A549 (cell line): ENCODE measurements around the gene MLLT1. TPM values are rescaled to one million over a fixed set of nuclear protein-coding genes. Genes with fewer than 3 reads are reported as not detected.

Experiments used
- ATAC-seq, 2 experiments: fragments of 200-7000 bp in 1 of 2; fragments of >200 bp in 1 of 2; cut with Nextera tagmentation in 1 of 2; cut with Tn5 transposase in 1 of 2; 3 replicates each; pipeline versions ENCODE4 v1.8.0 to v1.9.1; 2018 to 2020; ENCODE audit warnings: mild to moderate bottlenecking in 1 of 2, moderate library complexity in 1 of 2
- CTCF ChIA-PET: fragments of 300-600 bp; sonication (Branson Sonifier 250); formaldehyde crosslinking; extraction: SDS; loops from one replicate; lab custom pipeline; 2021; ENCODE audit warnings: antibody characterized with exemption, inconsistent platforms; lab: Yijun Ruan, JAX
- POLR2A ChIA-PET: fragments of 350-600 bp; formaldehyde crosslinking; extraction: SDS; loops from one replicate; lab custom pipeline; 2021; ENCODE audit warnings: antibody characterized with exemption, inconsistent platforms; lab: Yijun Ruan, JAX
- DNase-seq, 2 experiments: peaks; one replicate each; pipeline versions ENCODE4 v3.0.0 to v3.0.0-alpha.2; 2011 to 2016; ENCODE audit warnings: low read depth in 1 of 2, low spot score in 1 of 2
- FAIRE-seq: peaks from 2 replicates; lab custom pipeline; 2011; peaks lifted over from hg19 to GRCh38; lab: Jason Lieb, UNC
- H3K27ac ChIP-seq, 2 experiments: fragments of >200 bp; sonication (Bioruptor Twin); formaldehyde crosslinking; 3 replicates each; pipeline ENCODE4 v1.5.1; 2016 to 2017
- H3K4me1 ChIP-seq: fragments of >200 bp; sonication (Bioruptor Twin); formaldehyde crosslinking; 3 replicates; pipeline ENCODE4 v1.6.1; 2016
- H3K4me2 ChIP-seq: fragments of >200 bp; sonication (Bioruptor Twin); formaldehyde crosslinking; 3 replicates; pipeline ENCODE4 v1.6.1; 2016
- H3K4me3 ChIP-seq: fragments of >200 bp; sonication (Bioruptor Twin); formaldehyde crosslinking; 3 replicates; pipeline ENCODE4 v1.5.1; 2016
- H3K9me3 ChIP-seq: fragments of >200 bp; sonication (Bioruptor Twin); formaldehyde crosslinking; 3 replicates; pipeline ENCODE4 v1.6.1; 2016
- BHLHE40 ChIP-seq: IDR thresholded peaks from 2 replicates; pipeline ENCODE4 v1.6.1; 2012; ENCODE audit warnings: low read depth, low read length, inconsistent platforms
- CBX2 ChIP-seq: fragments of 200-600 bp; sonication (generic); IDR thresholded peaks from 2 replicates; pipeline ENCODE4 v1.6.1; 2016; ENCODE audit warnings: low read depth, mild to moderate bottlenecking, borderline replicate concordance
- CEBPB ChIP-seq, 2 experiments: fragments of >200 bp in 1 of 2; sonication (Bioruptor Twin) in 1 of 2; formaldehyde crosslinking in 1 of 2; IDR thresholded peaks; 2 replicates each; pipeline ENCODE4 v1.6.1; 2012 to 2016
- CHD4 ChIP-seq: fragments of 200-600 bp; sonication (generic); IDR thresholded peaks from 2 replicates; pipeline ENCODE4 v1.6.1; 2016; ENCODE audit warnings: antibody characterized with exemption, mild to moderate bottlenecking, borderline replicate concordance
- ESRRA ChIP-seq: fragments of 150-350 bp; IDR thresholded peaks from 2 replicates; pipeline ENCODE4 v1.6.1; 2014; ENCODE audit warnings: mild to moderate bottlenecking, low read length, borderline replicate concordance
- FOXS1 ChIP-seq: fragments of 250-450 bp; sonication (Bioruptor Pico); IDR thresholded peaks from 2 replicates; pipeline ENCODE4 v1.5.0; 2020; ENCODE audit warnings: mild to moderate bottlenecking, moderate library complexity
- HOXA7 ChIP-seq: fragments of 250-450 bp; sonication (Bioruptor Pico); IDR thresholded peaks from 2 replicates; pipeline ENCODE4 v1.5.0; 2020; ENCODE audit warnings: mild to moderate bottlenecking, moderate library complexity
- MAFK ChIP-seq: fragments of 450-650 bp; IDR thresholded peaks from 2 replicates; pipeline ENCODE4 v1.6.1; 2014; ENCODE audit not compliant: partially characterized antibody
- NPAS2 ChIP-seq: fragments of 250-450 bp; sonication (Bioruptor Pico); IDR thresholded peaks from 2 replicates; pipeline ENCODE4 v1.8.0; 2022; ENCODE audit warnings: mild to moderate bottlenecking, moderate library complexity, borderline replicate concordance
- NR3C1 ChIP-seq: fragments of >200 bp; sonication (Bioruptor Twin); formaldehyde crosslinking; IDR thresholded peaks from 3 replicates; pipeline ENCODE4 v1.6.1; 2017
- SMC3 ChIP-seq: fragments of >200 bp; sonication (Bioruptor Twin); formaldehyde crosslinking; IDR thresholded peaks from 3 replicates; pipeline ENCODE4 v1.6.1; 2018; ENCODE audit warnings: inconsistent platforms
- ZC3H11A ChIP-seq: fragments of 450-650 bp; IDR thresholded peaks from 2 replicates; pipeline ENCODE4 v1.6.1; 2014; ENCODE audit warnings: antibody characterized with exemption, mild to moderate bottlenecking
- WGBS: methylation state at CpG from one replicate; pipeline ENCODE4 v1.1.6; 2017; ENCODE audit errors: missing lambda C conversion rate; 5-methylcytosine and 5-hydroxymethylcytosine counted together
- polyA plus RNA-seq, 4 experiments: library from polyadenylated mRNA; depleted of rRNA in 3 of 4; stranded (reverse); fragments of >200 nt; fragmentation: RNase III in 1 of 4; extraction: RNeasy Plus Mini Kit Qiagen cat#74134 plus additional on column Dnase treatment in 1 of 4; gene quantifications; 2 replicates in 3 of 4; 3 replicates in 1 of 4; pipeline ENCODE4 v1.2.3, GENCODE V29; 2011 to 2017
- TF ChIP-seq, protein P1 (sequence below): IDR thresholded peaks from 2 replicates; pipeline ENCODE4 v1.6.1; 2012
- TF ChIP-seq, protein P2 (sequence below): IDR thresholded peaks from 2 replicates; pipeline ENCODE4 v1.6.1; 2012; ENCODE audit warnings: low read depth, borderline replicate concordance
- TF ChIP-seq, protein P3 (sequence below): fragments of >200 bp; sonication (Bioruptor Twin); formaldehyde crosslinking; IDR thresholded peaks from 2 replicates; pipeline ENCODE4 v1.6.1; 2016
- TF ChIP-seq, protein P4 (sequence below): fragments of 250-450 bp; sonication (Bioruptor Pico); IDR thresholded peaks from 2 replicates; pipeline ENCODE4 v1.5.0; 2021; ENCODE audit warnings: mild to moderate bottlenecking, moderate library complexity, borderline replicate concordance
- TF ChIP-seq, protein P5 (sequence below): fragments of 150-350 bp; IDR thresholded peaks from 2 replicates; pipeline ENCODE4 v1.6.1; 2014; ENCODE audit warnings: low read depth, mild to moderate bottlenecking, low read length
- TF ChIP-seq, protein P6 (sequence below): fragments of >200 bp; sonication (Bioruptor Twin); formaldehyde crosslinking; IDR thresholded peaks from 3 replicates; pipeline ENCODE4 v1.5.1; 2016

The MLLT1 gene
- polyA plus RNA-seq, 2 of the 4 experiments (the other 2 are of a cell fraction) = 7.4 to 17.5 TPM

DNA sequence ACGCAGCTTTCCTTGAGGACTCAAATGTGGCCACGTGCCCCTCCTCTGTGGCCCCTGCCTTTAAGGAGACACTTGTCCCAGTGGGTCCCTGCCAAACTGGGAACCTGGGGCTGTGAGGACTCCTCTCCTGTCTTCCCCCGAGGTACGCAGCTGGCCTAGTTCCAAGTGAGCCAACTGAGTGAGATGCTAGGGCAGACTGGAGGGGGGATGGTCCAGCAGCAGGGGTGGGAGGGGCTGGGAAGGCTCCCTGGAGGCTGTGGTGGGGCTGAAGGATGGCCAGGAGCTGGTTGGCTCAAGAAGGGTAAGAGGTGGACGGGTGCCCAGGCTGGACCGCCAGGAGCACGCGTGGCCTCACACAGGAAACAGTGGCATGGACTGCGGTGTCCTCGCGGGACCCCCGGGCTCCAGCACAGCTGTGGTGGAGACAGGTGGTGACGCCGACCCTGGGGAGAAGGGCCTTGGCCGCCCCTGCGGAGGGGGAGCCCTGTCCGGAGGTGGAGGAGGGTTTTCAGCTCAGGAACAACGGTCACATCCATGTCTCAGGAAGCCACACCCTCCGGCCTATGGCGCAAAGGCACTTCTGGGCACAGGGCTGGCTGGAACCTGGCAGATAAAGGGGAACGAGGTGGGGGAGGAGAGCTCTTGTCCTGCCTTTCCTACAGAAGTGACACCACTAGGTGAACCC, 45.8 kb downstream of the MLLT1 start:
- WGBS = 96% methylated on average over 13 of the region's 21 CpGs
- no peak for ATAC-seq
- POLR2A ChIA-PET = no interaction called here
- TF ChIP-seq ZC3H11A (no peak), BHLHE40 (no peak), NPAS2 (no peak), NR3C1 (no peak), HOXA7 (CRISPR knock-in tag) (no peak), SMC3 (no peak), ESRRA (no peak), CHD4 (no peak), CBX2 (no peak), CEBPB (IDR thresholded peaks at IDR 0.05) (no peak)
- TF ChIP-seq, protein P1, sequence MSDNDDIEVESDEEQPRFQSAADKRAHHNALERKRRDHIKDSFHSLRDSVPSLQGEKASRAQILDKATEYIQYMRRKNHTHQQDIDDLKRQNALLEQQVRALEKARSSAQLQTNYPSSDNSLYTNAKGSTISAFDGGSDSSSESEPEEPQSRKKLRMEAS = no peak
- TF ChIP-seq, protein P2, sequence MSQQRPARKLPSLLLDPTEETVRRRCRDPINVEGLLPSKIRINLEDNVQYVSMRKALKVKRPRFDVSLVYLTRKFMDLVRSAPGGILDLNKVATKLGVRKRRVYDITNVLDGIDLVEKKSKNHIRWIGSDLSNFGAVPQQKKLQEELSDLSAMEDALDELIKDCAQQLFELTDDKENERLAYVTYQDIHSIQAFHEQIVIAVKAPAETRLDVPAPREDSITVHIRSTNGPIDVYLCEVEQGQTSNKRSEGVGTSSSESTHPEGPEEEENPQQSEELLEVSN = no peak
- TF ChIP-seq, protein P3, sequence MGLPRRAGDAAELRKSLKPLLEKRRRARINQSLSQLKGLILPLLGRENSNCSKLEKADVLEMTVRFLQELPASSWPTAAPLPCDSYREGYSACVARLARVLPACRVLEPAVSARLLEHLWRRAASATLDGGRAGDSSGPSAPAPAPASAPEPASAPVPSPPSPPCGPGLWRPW = no peak
- TF ChIP-seq, protein P4, sequence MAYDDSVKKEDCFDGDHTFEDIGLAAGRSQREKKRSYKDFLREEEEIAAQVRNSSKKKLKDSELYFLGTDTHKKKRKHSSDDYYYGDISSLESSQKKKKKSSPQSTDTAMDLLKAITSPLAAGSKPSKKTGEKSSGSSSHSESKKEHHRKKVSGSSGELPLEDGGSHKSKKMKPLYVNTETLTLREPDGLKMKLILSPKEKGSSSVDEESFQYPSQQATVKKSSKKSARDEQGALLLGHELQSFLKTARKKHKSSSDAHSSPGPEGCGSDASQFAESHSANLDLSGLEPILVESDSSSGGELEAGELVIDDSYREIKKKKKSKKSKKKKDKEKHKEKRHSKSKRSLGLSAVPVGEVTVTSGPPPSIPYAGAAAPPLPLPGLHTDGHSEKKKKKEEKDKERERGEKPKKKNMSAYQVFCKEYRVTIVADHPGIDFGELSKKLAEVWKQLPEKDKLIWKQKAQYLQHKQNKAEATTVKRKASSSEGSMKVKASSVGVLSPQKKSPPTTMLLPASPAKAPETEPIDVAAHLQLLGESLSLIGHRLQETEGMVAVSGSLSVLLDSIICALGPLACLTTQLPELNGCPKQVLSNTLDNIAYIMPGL = no peak
- TF ChIP-seq, protein P5, sequence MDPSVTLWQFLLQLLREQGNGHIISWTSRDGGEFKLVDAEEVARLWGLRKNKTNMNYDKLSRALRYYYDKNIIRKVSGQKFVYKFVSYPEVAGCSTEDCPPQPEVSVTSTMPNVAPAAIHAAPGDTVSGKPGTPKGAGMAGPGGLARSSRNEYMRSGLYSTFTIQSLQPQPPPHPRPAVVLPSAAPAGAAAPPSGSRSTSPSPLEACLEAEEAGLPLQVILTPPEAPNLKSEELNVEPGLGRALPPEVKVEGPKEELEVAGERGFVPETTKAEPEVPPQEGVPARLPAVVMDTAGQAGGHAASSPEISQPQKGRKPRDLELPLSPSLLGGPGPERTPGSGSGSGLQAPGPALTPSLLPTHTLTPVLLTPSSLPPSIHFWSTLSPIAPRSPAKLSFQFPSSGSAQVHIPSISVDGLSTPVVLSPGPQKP = no peak
- TF ChIP-seq, all 56 proteins: peak for 0
- H3K9me3 ChIP-seq = no peaks in the 10 kb centered on the region
- DNase-seq (no peak), FAIRE-seq (no peak)
- no peak overlapping the region for H3K4me3 ChIP-seq
- CTCF ChIA-PET = interaction anchor here (1.1 kb wide), 1 partner anchor 15 kb away, joined by 5 read pairs; no protein-coding TSS in a partner anchor
- H3K27ac ChIP-seq = no peak overlapping the region
- no peaks in the 10 kb centered on the region for H3K4me1 ChIP-seq
- H3K4me2 ChIP-seq = no peak overlapping the region

DNA sequence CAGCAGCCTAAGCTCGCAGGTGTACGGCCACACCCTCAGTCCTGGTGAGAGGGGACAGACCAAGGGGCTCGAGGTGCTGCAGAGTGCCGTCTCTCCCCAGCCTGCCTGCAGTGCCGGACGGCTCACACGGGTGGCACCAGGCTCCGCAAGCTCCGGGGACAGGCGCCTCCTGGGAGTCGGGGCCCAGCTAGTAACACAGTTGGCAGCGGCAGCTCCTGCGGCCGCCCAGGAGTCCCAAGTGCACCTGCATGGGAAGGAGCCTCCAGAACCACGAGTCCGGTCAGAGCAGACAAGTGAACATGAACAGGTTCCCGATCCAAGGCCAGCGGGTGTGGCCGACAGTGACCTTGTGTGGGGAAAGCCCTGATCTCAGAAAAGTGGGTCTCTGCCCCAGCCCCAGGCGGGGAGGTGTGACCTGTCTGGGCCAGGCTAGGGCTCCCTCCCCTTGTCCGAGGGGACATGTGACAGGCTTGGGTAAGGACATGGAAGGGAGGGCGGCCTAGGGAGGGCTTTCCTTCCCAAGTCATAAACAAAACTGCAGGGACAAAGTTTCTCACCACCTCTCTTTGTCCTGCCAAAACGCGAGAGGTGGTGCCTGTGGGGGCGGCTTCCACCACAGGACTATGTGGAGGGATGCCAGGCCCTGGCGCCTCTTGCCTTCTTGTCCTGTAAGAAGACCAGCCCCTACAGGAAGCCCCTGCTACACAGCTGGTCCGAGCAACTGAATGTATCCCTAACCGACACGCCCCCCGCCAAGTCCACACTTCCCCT, 46.5 kb downstream of the MLLT1 start:
- 94% methylated on average over 14 of the region's 30 CpGs for WGBS
- POLR2A ChIA-PET = no interaction called here
- ATAC-seq = no peak
- Histone ChIP-seq H3K9me3 (no peaks in the 10 kb centered on the region), H3K4me2 (no peak overlapping the region), H3K4me3 (no peak overlapping the region), H3K27ac (no peak overlapping the region), H3K4me1 (no peaks in the 10 kb centered on the region)
- TF ChIP-seq NR3C1 = no peak
- no peak for TF ChIP-seq FOXS1 (CRISPR knock-in tag)
- no peak for TF ChIP-seq MAFK
- no peak for TF ChIP-seq HOXA7 (CRISPR knock-in tag)
- TF ChIP-seq, protein P6, sequence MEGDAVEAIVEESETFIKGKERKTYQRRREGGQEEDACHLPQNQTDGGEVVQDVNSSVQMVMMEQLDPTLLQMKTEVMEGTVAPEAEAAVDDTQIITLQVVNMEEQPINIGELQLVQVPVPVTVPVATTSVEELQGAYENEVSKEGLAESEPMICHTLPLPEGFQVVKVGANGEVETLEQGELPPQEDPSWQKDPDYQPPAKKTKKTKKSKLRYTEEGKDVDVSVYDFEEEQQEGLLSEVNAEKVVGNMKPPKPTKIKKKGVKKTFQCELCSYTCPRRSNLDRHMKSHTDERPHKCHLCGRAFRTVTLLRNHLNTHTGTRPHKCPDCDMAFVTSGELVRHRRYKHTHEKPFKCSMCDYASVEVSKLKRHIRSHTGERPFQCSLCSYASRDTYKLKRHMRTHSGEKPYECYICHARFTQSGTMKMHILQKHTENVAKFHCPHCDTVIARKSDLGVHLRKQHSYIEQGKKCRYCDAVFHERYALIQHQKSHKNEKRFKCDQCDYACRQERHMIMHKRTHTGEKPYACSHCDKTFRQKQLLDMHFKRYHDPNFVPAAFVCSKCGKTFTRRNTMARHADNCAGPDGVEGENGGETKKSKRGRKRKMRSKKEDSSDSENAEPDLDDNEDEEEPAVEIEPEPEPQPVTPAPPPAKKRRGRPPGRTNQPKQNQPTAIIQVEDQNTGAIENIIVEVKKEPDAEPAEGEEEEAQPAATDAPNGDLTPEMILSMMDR = no peak
- TF ChIP-seq, protein P2 = no peak
- no peak for DNase-seq
- CTCF ChIA-PET = interaction anchor here (0.9 to 1.8 kb wide), 3 partner anchors 12 to 73 kb away, joined by 3 to 6 read pairs (median 3); no protein-coding TSS in a partner anchor
- FAIRE-seq = no peak
